ENCODE data around the gene LSAMP.

LSAMP gene

DNA sequence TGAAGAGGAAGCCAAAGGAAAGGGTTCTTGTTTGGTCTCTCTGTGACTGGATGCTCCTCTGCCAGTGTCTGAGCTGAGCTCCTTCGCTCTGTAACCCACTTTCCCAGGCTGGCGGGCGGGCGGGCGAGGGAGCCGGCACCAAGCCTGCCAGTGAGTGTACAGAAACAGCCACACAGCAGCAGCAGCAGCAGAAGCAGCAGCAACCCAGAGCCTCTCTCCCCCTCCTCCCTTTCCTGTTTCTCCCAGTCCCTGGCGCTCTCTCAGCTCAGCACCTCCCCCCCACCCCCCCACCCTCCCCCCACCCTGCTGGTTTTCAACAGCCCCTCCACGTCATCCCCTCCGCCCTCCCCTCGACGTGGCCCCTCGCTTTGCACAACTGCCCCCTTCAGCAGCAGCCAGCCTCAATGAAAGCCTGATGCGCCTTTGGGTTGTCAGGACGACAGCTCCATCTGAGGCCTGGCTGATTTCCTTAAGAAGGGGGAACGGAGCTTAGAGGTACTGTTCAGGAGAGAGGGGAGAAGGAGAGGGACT lies at the start of gene LSAMP:
Gene LSAMP, minus strand, starts transcription at position 177 of the 531 bp plus-strand sequence.
- no peak for DNase-seq

DNA sequence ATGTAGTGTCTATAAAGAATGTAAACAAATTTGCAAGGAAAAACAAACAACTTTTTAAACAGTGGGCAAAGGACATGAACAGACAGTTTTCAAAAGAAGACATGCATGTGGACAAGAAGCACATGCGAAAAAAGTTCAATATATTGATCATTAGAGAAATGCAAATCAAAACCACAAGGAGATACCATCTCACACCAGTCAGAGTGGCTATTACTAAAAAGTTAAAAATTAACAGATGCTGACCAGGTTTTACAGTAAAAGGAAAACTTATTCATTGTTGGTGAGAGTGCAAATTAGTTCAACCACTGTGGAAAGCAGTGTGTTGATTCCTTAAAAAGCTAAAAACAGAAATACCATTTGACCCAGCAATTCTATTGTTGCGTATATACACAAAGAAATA lies 47.1 kb upstream of the LSAMP start:
- no peak for DNase-seq

DNA sequence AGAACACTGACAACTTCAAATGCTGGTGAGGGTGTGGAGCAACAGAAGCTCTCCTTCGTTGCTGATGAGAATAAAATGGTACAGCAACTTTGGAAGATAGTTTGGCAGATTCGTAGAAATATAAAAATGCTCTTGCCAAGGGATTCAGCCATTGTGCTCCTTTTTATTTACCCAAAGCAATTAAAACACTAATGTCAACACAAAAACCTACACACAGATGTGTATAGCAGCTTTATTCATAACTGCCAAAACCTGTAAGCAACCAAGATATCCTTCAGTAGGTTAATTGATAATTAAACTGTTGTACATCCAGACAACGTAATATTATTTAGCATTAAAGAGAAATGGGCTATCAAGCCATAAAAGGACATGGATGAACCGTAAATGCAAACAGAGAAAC lies 37.8 kb upstream of the LSAMP start:
- DNase-seq: no peak

DNA sequence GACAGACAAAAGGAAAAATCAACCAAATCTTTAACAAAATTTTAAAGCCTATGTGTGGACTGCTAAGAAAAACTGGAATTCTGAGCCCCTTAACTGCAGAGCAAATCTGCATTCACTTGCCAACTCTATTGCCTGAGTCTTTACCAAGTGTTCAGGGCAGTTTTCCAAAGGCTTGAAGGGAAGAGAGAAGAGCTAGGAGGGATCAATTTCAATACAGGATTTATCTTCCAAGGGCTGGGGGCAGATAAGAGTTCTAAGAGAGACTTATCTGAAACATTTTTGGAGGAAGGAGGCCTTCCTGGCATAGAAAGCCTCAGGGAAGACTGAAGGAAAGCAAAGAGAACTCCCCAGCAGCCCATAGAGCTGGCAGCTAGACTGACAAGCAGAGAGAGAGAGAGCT lies 31.4 kb upstream of the LSAMP start:
- DNase-seq: no peak

DNA sequence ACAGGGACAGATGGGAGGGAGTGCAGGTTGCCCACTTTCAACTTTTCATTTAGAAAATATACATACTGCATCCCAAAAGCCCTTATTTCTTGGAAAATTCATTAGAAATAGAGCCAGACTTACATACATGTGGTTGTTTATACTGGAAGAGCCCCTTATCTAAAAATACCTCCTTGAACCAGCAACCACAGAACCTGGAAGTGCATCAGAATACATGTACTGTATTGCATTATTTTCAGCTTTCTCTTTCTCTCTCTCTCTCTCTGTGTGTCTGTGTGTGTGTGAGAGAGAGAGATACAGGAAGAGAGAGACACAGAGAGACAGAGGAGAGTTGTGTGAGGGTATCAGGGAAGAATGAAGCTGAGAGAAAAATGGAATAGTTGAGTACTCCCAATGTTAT lies 29.5 kb upstream of the LSAMP start:
- no peak for DNase-seq

DNA sequence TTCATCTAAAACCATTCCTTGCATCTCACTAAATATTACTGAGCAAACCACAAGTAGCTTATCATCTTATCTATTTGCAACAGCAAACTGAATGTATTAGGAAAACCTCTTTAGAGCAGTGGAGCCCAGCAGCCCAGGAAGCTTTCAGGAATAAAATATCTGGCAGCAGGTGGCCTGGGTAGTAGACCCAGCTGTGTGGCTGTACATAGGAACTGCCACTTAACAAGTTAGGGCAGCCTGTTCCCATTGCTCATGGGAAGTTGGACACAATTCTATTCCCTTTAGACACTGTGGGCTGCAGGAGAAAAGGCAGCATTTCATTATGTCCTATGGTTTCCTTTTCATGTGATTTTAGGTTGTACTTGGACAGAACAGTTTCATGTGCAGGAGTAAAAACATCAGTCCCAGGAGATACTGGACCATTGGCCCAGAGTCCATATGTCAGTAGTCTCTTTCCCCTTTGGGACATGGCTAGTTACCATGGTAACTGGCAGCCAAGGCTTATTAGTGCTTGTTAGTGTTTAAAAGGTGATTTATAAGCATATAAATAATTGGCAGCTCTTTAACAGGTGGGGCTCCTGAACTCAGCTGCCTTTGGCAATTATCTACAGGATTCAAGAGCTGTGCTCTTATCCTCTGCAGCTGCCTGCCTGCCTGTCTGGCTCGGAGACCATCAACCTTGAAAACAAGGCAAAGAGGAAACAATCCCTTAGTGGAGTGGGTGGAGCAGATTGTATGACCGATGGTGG lies 28.9 kb upstream of the LSAMP start:
- DNase-seq: no peak

DNA sequence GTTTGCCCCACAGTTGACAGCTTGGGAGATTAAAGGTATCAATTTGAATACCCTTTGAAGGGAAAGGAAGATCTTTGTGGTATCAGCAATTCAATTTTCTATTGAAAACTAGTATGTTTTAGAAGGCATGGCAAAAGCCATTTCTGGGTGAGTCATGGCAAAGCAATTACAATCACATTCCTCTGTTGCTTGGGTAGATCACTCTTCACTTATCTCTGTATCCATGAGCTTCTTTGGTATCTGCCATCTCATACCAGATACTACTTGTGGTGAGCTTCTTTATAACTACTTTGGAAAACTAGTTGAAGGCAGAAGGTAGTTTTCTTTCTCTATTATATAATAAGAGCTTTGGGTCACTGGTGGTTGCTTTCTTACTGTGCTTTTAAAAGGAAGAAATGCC lies 28.3 kb upstream of the LSAMP start:
- no peak for DNase-seq

DNA sequence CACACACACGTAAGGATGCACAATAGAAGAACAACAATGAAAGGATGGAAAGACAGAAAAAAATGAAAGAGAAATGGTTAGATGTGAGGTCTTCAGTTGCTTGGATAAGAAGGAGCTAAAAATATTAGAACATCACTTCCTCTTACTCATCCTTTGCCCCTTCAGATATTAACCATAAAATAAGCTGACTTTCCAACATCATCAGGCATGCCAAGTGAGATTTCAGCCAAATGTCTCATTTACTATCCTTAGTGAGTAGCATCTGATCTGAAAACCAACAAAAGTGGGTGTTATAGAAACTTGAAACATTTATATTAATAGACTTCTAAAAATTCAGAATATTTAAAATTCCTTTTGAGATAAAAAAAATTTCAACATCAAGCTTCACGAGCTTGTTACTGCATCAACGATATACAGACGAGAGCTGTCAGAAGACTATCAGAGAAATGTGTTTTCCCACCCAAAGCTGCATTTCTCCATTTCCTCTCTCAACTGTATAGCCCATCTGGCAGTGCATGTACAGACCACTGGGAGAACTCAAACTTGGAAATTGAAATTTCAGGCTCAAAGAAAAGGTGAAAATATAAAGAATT lies 25.4 kb upstream of the LSAMP start:
- DNase-seq: no peak

DNA sequence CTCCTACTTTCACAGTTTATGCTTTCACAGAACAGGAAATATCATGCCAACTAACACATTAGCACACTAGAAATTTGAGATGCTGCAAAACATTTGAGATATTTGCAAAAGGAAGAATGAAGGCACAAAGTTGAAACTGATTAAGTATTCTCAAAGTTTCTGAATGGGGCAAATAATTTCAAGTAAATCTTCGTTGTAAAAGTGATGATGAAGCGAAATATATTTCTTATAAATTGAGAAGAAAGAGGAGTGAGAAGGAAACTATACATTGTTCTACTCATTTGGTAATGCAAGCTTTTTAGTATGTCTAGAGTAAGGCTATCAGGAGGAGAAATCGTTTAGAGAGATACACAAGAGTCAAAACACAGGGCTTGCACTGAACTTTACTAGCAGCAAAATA lies 24.3 kb upstream of the LSAMP start:
- no peak for DNase-seq

DNA sequence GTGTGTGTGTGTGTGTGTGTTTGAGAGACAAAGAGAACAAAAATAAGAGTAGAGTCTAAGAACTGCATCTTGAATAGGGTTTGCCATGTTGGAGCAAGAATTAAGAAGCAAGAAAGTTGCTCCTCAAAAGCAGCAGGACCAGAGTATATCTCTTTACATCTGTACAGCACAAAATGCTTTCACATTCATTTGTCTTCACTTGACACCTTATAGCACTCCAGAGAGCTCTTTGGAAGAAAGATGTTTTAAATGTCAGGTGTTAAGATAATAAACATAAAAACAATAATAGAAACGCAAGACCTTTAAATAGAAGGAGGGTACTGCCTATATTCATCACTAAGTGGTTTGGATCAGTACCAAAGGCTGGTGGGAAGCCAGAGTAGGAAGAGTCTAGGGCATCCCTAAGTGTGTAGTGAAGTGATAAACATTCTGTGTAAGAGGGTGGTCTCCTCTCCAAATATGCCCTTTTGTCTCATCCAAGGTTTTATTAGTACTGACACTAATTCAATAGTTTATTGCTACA lies 19.1 kb upstream of the LSAMP start:
- DNase-seq: no peak

DNA sequence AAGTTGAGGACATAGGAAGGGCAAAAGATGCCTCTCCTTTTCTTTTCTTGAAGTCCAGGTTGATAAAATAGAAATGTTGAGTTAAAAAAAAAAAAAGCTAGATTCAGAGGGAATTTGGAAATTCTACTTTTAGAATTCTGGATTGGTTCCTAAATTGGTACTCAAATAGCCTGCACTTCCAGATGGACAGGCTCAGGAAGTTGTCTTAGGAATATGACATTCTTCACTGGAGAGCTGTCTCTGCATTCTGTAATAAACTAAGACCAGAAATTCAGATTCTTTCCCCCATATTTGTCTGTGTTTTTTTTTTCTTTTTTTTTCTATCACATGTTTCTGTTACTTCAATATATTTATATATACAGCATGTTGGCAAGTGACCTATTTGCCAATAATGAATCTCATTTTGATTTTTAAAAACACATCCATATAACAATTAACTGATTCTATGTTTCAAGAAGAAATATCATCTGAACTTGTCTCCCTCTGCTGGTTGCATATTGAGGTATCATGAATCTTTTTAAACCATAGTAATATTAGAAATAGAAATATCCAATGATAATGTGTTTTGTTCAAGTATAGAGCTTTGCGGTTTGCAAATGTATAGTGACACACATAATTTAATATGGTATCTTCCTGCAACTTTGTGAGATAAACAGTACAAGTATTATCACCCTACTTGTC lies 8.5 kb upstream of the LSAMP start:
- no peak for DNase-seq

DNA sequence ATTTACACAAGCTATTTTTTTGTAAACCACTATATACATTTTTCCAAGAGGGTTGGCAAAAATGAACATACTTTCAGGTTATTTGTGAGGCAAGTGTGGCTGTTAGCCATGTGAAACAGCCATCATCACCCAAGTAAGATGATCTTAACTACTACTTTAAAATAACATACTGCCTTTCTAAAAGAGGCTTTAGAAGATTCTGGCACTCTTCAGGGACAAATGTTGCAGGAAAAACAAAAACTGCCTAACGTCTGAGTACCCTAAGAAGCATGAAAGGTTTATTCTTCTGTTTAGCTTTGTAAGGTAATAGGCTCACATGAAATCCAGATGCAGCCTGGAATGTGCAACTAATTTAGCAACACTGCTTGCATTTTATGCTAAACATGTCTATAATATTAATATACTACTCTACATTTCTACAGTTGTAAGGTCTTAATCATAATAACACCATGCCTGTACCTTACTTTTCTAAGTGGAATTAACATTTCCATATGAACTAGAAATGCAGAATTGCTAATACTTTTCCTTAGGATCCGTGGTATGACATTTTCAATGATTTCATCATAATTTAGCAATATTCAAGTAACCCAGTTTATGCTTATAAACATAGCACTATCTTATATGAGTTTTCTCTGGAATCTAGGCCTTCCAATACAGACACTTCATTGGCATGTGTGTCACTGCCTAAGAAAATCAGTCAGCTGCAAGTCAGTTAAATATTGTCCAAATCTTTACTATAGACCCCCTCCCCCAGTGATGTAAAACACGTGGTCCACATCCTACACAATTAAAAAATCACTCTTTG lies 4.5 kb upstream of the LSAMP start:
- no peak for DNase-seq

DNA sequence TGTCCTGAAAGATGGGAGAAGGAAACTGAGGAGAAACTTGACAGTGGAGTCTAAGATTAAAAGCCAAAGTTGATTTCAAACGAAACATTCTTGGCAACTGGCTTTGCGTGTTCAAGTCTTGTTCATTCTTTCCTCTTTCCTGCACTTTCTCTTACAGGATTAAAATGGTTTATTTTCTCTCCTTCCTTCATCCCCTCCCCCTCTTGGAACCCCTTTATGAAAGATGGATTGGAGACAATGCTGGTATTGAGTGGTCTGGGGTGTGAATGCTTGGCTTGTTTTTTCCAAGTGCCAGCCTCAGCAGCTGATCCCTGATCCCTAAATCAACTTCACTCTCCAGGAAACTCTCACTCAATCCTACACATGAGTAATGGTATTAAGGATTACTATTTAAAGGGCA lies 703 bp upstream of the LSAMP start:
- DNase-seq: no peak

DNA sequence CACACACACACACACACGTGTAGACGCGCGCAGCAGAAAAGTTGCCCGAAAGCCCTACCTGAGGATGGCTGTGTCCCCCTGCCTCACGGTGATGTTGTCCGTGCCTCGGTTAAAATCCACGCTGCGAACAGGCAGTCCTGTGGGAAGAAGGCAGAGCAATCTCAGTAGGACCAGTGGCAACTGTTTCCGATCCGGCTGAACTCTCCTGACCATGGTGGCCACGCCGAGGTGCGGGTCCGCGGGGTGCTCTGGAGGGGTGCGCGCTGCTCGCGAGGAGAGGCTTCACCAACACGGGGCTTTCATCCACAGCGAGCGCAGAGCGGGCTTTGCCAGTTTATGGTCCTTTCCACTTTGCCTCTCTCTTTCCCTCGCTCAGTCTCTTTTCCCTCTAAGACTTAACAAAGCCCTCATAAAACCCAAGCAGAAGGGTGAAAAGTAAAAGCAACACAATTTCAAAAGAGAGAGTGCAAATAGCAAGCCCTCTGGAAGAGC lies 422 bp downstream of the LSAMP start:
- no peak for DNase-seq

DNA sequence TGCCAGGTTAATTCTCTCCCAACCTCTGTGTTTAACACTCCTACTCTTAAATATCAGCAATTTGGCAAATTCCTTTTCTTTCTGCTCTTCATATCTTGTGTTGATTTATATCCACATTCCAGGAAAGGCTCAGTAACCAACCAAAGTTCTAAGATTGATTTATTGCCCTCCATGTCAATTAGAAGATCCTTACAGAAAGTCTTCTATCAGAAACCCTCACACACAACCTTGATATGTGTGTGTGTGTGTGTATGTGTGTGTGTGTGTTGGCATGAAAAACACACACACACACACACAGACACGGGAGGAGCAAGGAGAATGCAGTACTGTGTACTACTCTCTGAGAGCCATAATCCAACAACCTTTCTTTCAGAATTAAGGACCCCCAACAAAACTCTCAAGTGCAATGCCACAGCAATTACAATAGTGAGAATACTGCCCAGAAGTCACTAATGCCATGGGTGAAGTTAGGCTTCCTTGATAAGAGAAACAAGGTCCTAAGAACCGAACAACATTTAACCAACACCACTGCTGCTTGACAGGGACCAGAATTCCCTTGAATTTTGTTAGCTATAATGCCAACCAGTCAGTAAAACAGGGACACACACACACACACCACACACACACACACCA lies 1.1 kb downstream of the LSAMP start:
- no peak for DNase-seq

DNA sequence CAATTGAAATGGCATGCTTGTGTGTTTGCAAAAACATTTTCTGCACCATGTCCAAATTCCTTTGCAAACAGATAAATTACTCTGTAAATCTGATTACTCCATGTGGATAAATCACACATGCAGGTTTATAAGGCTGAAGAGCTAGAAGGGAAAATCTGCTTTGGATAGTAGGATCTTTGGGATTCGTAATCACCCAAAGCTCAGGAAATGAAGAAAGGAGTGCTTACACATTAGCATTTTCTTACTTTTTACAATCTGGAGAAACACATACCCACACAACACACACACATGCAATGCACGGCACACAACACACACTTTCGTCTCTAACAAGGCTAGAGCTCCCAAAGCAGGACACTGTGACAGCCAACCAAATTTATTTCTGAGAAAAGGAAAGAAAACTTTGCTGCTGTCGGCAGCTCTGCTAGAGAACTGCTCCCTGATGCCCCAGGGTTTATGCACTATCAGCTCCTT lies 2.1 kb downstream of the LSAMP start:
- DNase-seq: no peak

DNA sequence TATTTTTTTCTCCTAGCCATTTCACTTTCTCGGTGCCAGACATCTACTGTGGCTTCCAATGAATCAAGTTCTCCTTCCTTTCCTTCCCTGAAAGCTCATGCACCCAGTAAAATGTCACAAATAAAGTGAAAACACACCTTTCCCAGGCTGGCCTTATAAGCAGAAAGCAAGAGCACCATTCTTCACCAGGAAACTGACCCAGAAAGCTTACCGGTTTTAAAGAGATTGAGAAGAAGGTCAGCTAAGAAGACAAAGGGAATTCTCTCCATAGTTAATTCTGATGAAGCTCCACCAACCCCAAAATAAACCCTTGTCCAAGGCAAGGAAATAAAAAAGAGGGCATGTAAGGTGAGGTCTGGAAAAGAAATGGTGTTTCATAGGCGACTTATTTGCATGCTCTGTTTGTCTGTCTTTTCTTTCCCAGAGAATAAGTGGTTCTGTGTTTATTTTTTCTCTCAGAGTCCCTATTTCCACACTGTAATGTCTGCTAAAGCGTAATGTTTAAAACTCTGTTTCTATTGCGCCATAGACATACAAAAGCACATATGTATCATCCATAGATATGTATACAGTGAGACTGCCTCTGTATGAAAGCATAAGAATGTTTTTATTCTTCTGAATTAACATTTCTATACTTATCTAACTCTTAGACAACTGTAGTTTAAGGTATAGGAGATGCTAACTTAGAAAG lies 2.8 kb downstream of the LSAMP start:
- DNase-seq: no peak

DNA sequence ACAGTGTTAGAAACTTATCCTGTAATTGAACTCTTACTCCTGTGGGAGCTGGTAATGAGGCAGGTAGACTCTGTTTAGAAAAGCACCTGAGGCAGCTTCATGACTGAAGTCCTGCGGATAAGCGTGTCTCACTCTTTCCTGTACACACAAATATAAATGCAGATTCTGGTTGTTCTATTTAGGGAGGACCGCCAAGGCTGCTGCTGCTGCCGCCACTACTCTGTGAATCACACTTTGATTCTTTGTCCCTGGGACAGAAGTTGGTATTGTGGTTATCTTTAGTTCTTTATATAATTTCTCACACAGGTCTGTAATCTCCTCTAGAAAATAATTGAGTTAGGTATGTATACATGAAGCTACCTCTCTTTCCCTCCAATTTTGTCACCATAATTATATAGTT lies 3.6 kb downstream of the LSAMP start:
- no peak for DNase-seq

DNA sequence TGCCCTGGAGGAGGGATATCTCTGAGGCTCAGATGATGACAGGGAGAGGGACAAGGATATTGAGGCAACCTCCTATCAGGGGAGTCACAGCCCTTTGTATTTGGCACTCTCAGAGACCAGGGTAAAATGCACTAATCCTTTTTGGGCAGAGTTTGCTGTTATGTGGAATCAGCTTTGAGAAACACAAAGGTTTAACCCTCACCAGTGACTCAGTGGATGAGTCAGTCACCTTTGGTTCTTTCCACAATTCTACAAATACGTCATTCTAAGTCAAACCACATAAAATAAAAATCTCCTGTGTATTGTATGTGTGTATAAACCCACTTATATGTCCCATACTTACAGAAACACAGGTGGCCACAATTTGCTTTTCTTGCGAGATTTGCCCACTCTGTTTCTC lies 5.1 kb downstream of the LSAMP start:
- no peak for DNase-seq

DNA sequence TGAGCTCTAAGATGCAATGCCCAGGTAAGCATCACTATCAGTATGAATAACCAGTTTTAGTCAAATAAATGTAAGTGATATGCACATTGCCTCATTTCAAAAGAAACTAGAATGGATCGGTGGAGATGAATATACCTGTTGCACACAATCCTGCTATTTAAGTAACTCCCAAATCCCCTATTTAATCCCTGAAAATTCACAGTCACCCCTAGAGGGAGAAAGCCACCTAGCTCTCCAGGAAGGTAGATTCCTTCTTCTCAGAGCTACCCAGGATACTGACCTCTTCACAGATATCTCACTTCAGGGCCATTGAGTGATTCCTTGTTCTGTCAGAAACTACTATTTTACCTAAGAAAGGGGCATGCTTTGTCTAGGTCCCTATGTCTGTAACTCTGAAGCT lies 11.7 kb downstream of the LSAMP start:
- no peak for DNase-seq

DNA sequence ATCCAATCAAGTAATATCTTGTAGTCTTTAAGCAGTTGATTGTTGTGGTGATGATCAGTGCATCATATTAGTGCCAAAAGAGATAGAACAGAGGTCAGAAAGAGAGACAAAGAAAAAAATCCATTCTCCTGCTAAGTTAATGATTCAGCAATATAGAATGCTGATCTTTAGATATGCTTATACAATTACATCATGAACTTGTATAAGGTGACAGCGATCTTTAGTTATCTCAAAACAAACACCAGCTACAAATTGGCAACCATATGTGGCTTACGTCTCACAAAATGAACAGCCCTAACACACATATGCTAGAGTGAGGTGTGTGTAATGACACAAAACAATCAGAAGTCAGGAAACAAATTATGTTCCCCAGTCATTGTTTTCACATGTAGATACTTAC lies 12.5 kb downstream of the LSAMP start:
- DNase-seq: no peak

Data from amniotic stem cell (primary cell).